H9 (cell line): Measurements from ENCODE around the gene PPARD. TPM values are rescaled to one million over a fixed set of nuclear protein-coding genes. Genes with fewer than 3 reads are reported as not detected.

Experiments used
- DNase-seq: peaks from one replicate; pipeline ENCODE4 v3.0.0-alpha.2; 2017
- H2AFZ ChIP-seq: one replicate; pipeline ENCODE4 v1.6.1; 2013; ENCODE audit warnings: mild to moderate bottlenecking, low read length, control low read depth, moderate library complexity
- H2AK5ac ChIP-seq: 2 replicates; pipeline ENCODE4 v1.6.1; 2013; ENCODE audit warnings: low read length, control low read depth, mixed read lengths; ENCODE audit not compliant: insufficient read length
- H2BK120ac ChIP-seq: one replicate; pipeline ENCODE4 v1.6.1; 2013; ENCODE audit warnings: low read depth, mild to moderate bottlenecking, low read length, control low read depth, inconsistent platforms; ENCODE audit not compliant: poor library complexity, severe bottlenecking
- H2BK12ac ChIP-seq: 2 replicates; pipeline ENCODE4 v1.6.1; 2013; ENCODE audit warnings: low read length, control low read depth, mixed read lengths, low read depth; ENCODE audit not compliant: insufficient read length
- H2BK15ac ChIP-seq: 2 replicates; pipeline ENCODE4 v1.6.1; 2013; ENCODE audit warnings: low read depth, low read length, control low read depth
- H2BK20ac ChIP-seq: one replicate; pipeline ENCODE4 v1.6.1; 2013; ENCODE audit warnings: low read depth, mild to moderate bottlenecking, low read length, control low read depth, inconsistent platforms; ENCODE audit not compliant: poor library complexity, severe bottlenecking
- H2BK5ac ChIP-seq: 2 replicates; pipeline ENCODE4 v1.6.1; 2013; ENCODE audit warnings: low read length, control low read depth, mixed read lengths; ENCODE audit not compliant: insufficient read length
- H3K14ac ChIP-seq: 2 replicates; pipeline ENCODE4 v1.6.1; 2013; ENCODE audit warnings: low read length, control low read depth; ENCODE audit not compliant: insufficient read depth
- H3K18ac ChIP-seq: 2 replicates; pipeline ENCODE4 v1.6.1; 2013; ENCODE audit warnings: low read depth, mild to moderate bottlenecking, mixed read lengths, low read length, control low read depth; ENCODE audit not compliant: insufficient read length
- H3K23ac ChIP-seq: 2 replicates; pipeline ENCODE4 v1.6.1; 2013; ENCODE audit warnings: low read length, control low read depth, mixed read lengths, low read depth; ENCODE audit not compliant: insufficient read length
- H3K23me2 ChIP-seq: 2 replicates; pipeline ENCODE4 v1.6.1; 2013; ENCODE audit warnings: low read depth, mild to moderate bottlenecking, mixed read lengths, low read length, control low read depth; ENCODE audit not compliant: insufficient read length, poor library complexity, severe bottlenecking
- H3K27ac ChIP-seq: 2 replicates; pipeline ENCODE4 v1.5.1; 2013; ENCODE audit warnings: low read length, control low read depth, mixed read lengths, low read depth; ENCODE audit not compliant: insufficient read length
- H3K27me3 ChIP-seq: 2 replicates; pipeline ENCODE4 v1.6.1; 2013; ENCODE audit warnings: low read length, control low read depth, inconsistent platforms; ENCODE audit not compliant: insufficient read depth
- H3K4ac ChIP-seq: 2 replicates; pipeline ENCODE4 v1.6.1; 2013; ENCODE audit warnings: low read depth, mild to moderate bottlenecking, control low read depth, inconsistent platforms, low read length, moderate library complexity
- H3K4me1 ChIP-seq: 2 replicates; pipeline ENCODE4 v1.6.1; 2013; ENCODE audit warnings: low read length, control low read depth, inconsistent platforms; ENCODE audit not compliant: insufficient read depth
- H3K4me2 ChIP-seq: 2 replicates; pipeline ENCODE4 v1.6.1; 2013; ENCODE audit warnings: low read length, control low read depth, mixed read lengths; ENCODE audit not compliant: insufficient read length, insufficient read depth
- H3K56ac ChIP-seq: 2 replicates; pipeline ENCODE4 v1.6.1; 2013; ENCODE audit warnings: low read depth, mild to moderate bottlenecking, mixed read lengths, low read length, control low read depth; ENCODE audit not compliant: insufficient read length
- H3K79me1 ChIP-seq: 2 replicates; pipeline ENCODE4 v1.6.1; 2013; ENCODE audit warnings: low read depth, mild to moderate bottlenecking, moderate library complexity, low read length, control low read depth, inconsistent platforms; ENCODE audit not compliant: insufficient read depth, poor library complexity, severe bottlenecking
- H3K79me2 ChIP-seq: 2 replicates; pipeline ENCODE4 v1.6.1; 2013; ENCODE audit warnings: low read length, control low read depth, inconsistent platforms; ENCODE audit not compliant: insufficient read depth
- H3K9ac ChIP-seq: 2 replicates; pipeline ENCODE4 v1.6.1; 2013; ENCODE audit warnings: low read length, control low read depth, mixed read lengths; ENCODE audit not compliant: insufficient read length; ENCODE audit errors: extremely low read depth
- H3K9me3 ChIP-seq: one replicate; pipeline ENCODE4 v1.6.1; 2013; ENCODE audit warnings: low read depth, low read length, inconsistent platforms; ENCODE audit not compliant: control insufficient read depth
- H3T11ph ChIP-seq: one replicate; pipeline ENCODE4 v1.6.1; 2013; ENCODE audit warnings: mild to moderate bottlenecking, low read length, control low read depth, inconsistent platforms
- H4K20me1 ChIP-seq: one replicate; pipeline ENCODE4 v1.6.1; 2013; ENCODE audit not compliant: control insufficient read depth, insufficient read length, insufficient read depth
- H4K5ac ChIP-seq: 2 replicates; pipeline ENCODE4 v1.6.1; 2013; ENCODE audit warnings: low read depth, mild to moderate bottlenecking, mixed read lengths, low read length, control low read depth; ENCODE audit not compliant: insufficient read length
- H4K8ac ChIP-seq: replicated peaks from 2 replicates; pipeline ENCODE4 v1.6.1; 2013; ENCODE audit warnings: low read length, control low read depth, mixed read lengths, low read depth; ENCODE audit not compliant: insufficient read length
- H4K91ac ChIP-seq: 2 replicates; pipeline ENCODE4 v1.6.1; 2013; ENCODE audit warnings: low read depth, mild to moderate bottlenecking, moderate library complexity, mixed read lengths, low read length, control low read depth; ENCODE audit not compliant: insufficient read length
- H3K27ac Mint-ChIP-seq, 3 experiments: 2 replicates in 2 of 3; 3 replicates in 1 of 3; pipeline ENCODE4 v1.8.0; 2020 to 2021; ENCODE audit warnings: mixed read lengths in 3 of 3, mild to moderate bottlenecking in 1 of 3, moderate library complexity in 1 of 3
- H3K27me3 Mint-ChIP-seq: 2 replicates; pipeline ENCODE4 v1.8.0; 2021; ENCODE audit warnings: low read depth, mild to moderate bottlenecking, moderate library complexity, mixed read lengths
- H3K36me3 Mint-ChIP-seq, 3 experiments: 2 replicates in 2 of 3; 3 replicates in 1 of 3; pipeline ENCODE4 v1.8.0; 2020 to 2021; ENCODE audit warnings: low read depth in 3 of 3, mixed read lengths in 3 of 3; ENCODE audit not compliant: insufficient read depth in 1 of 3
- H3K4me1 Mint-ChIP-seq, 2 experiments: 2 replicates each; pipeline ENCODE4 v1.8.0; 2020; ENCODE audit warnings: mixed read lengths in 2 of 2
- H3K4me3 Mint-ChIP-seq, 2 experiments: 2 replicates in 1 of 2; 3 replicates in 1 of 2; pipeline ENCODE4 v1.8.0; 2020 to 2021; ENCODE audit warnings: mild to moderate bottlenecking in 2 of 2, mixed read lengths in 2 of 2, moderate library complexity in 1 of 2
- H3K9me3 Mint-ChIP-seq, 2 experiments: 2 replicates in 1 of 2; 3 replicates in 1 of 2; pipeline ENCODE4 v1.8.0; 2020; ENCODE audit warnings: mild to moderate bottlenecking in 2 of 2, mixed read lengths in 2 of 2, moderate library complexity in 1 of 2
- WGBS: extraction: QIAGEN DNeasy Blood & Tissue Kit; methylation state at CpG from one replicate; pipeline ENCODE4 v1.1.7; 2013; ENCODE audit warnings: missing lambda C conversion rate, low lambda C conversion rate, mixed read lengths; ENCODE audit not compliant: insufficient read length; ENCODE audit errors: extremely low coverage; 5-methylcytosine and 5-hydroxymethylcytosine counted together
- total RNA-seq: library from RNA; stranded (reverse); gene quantifications from 2 replicates; pipeline ENCODE4 v1.2.1, GENCODE V29; 2021
- TF ChIP-seq, protein P1 (sequence below): fragments of 200-600 bp; sonication (generic); conservative IDR thresholded peaks from 3 replicates; pipeline ENCODE4 v1.8.0; 2021; ENCODE audit warnings: antibody characterized with exemption, mild to moderate bottlenecking

Gene PPARD
- total RNA-seq, 1 experiment from 2014 or later = 11.7 TPM

GRCh38 chr6:35402136-35402855 lies 59.9 kb downstream of the PPARD start:
- H3K36me3 Mint-ChIP-seq = peaks cover 4 to 7% (median 4%) of the 10 kb centered on the region in 3 experiments; a peak in 4 of 7 replicates

More at GRCh38 chr6:35402136-35402855, 59.9 kb downstream of the PPARD start:
- no peak overlapping the region for H3K14ac ChIP-seq
- no peak overlapping the region for H2AK5ac ChIP-seq
- H3K4me2 ChIP-seq = no peak overlapping the region
- H2BK120ac ChIP-seq = no peak overlapping the region
- no peak overlapping the region for H3K27ac ChIP-seq
- no peak overlapping the region for H3K4ac ChIP-seq
- no peaks in the 10 kb centered on the region for H3K79me1 ChIP-seq
- H3K9ac ChIP-seq = no peak overlapping the region
- H4K8ac ChIP-seq = no peak overlapping the region
- TF ChIP-seq, protein P1, sequence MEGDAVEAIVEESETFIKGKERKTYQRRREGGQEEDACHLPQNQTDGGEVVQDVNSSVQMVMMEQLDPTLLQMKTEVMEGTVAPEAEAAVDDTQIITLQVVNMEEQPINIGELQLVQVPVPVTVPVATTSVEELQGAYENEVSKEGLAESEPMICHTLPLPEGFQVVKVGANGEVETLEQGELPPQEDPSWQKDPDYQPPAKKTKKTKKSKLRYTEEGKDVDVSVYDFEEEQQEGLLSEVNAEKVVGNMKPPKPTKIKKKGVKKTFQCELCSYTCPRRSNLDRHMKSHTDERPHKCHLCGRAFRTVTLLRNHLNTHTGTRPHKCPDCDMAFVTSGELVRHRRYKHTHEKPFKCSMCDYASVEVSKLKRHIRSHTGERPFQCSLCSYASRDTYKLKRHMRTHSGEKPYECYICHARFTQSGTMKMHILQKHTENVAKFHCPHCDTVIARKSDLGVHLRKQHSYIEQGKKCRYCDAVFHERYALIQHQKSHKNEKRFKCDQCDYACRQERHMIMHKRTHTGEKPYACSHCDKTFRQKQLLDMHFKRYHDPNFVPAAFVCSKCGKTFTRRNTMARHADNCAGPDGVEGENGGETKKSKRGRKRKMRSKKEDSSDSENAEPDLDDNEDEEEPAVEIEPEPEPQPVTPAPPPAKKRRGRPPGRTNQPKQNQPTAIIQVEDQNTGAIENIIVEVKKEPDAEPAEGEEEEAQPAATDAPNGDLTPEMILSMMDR = no peak
- no peaks in the 10 kb centered on the region for H3K27me3 ChIP-seq
- no peak overlapping the region for H2BK12ac ChIP-seq
- no peak overlapping the region for H2BK15ac ChIP-seq
- no peak overlapping the region for H3K18ac ChIP-seq
- H2BK20ac ChIP-seq = no peak overlapping the region
- no peaks in the 10 kb centered on the region for H3K9me3 ChIP-seq
- H3K4me1 ChIP-seq = peaks cover 8% of the 10 kb centered on the region
- no peak overlapping the region for H3K56ac ChIP-seq
- no peak overlapping the region for H3T11ph ChIP-seq
- WGBS = no CpG with 5 or more reads among the region's 8 CpGs
- H4K5ac ChIP-seq = no peak overlapping the region
- Mint-ChIP-seq H3K27me3 (peaks cover 2% of the 10 kb centered on the region; the same call in 1 of the 2 replicates), H3K4me3 (no peak overlapping the region), H3K4me1 (peaks cover 13 to 19% of the 10 kb centered on the region in 2 experiments), H3K27ac (peak overlapping the region; percentile 6 to 68 (median 6); a peak in 2 of 7 replicates), H3K9me3 (no peaks in the 10 kb centered on the region)
- H4K91ac ChIP-seq = no peak overlapping the region
- peak; percentile 15 for DNase-seq
- no peaks in the 10 kb centered on the region for H4K20me1 ChIP-seq
- no peak overlapping the region for H3K23ac ChIP-seq
- no peaks in the 10 kb centered on the region; the same call in 1 of the 2 replicates for H3K79me2 ChIP-seq
- no peak overlapping the region for H2AFZ ChIP-seq
- H2BK5ac ChIP-seq = no peak overlapping the region
- H3K23me2 ChIP-seq = no peaks in the 10 kb centered on the region
